Neuronal stem cell (in vitro differentiated cells): ENCODE measurements around the gene DACT2.

Experiments used
- DNase-seq: peaks from one replicate; pipeline ENCODE4 v3.0.0-alpha.2; 2013; ENCODE audit warnings: low spot score
- H2AFZ ChIP-seq: one replicate; pipeline ENCODE4 v1.6.1; 2013; ENCODE audit warnings: mild to moderate bottlenecking, low read length, inconsistent platforms
- H2AK5ac ChIP-seq: 2 replicates; pipeline ENCODE4 v1.6.1; 2013; ENCODE audit warnings: low read depth, mild to moderate bottlenecking, inconsistent platforms, low read length, moderate library complexity, mixed read lengths
- H2BK120ac ChIP-seq: 2 replicates; pipeline ENCODE4 v1.6.1; 2013; ENCODE audit warnings: low read depth, mild to moderate bottlenecking, inconsistent platforms, low read length, moderate library complexity, mixed read lengths
- H2BK12ac ChIP-seq: one replicate; pipeline ENCODE4 v1.6.1; 2013; ENCODE audit warnings: low read length, inconsistent platforms
- H2BK15ac ChIP-seq: 2 replicates; pipeline ENCODE4 v1.6.1; 2013; ENCODE audit warnings: mild to moderate bottlenecking, low read length, inconsistent platforms, mixed read lengths
- H2BK5ac ChIP-seq: one replicate; pipeline ENCODE4 v1.6.1; 2013; ENCODE audit warnings: inconsistent platforms, mild to moderate bottlenecking, low read length, moderate library complexity
- H3K14ac ChIP-seq: one replicate; pipeline ENCODE4 v1.6.1; 2013; ENCODE audit warnings: low read length, inconsistent platforms
- H3K18ac ChIP-seq: 2 replicates; pipeline ENCODE4 v1.6.1; 2013; ENCODE audit warnings: low read length, inconsistent platforms
- H3K23ac ChIP-seq: 2 replicates; pipeline ENCODE4 v1.6.1; 2013; ENCODE audit warnings: low read depth, mild to moderate bottlenecking, mixed read lengths, low read length, inconsistent platforms; ENCODE audit not compliant: poor library complexity
- H3K27ac ChIP-seq: replicated peaks from 3 replicates; pipeline ENCODE4 v1.5.1; 2013; ENCODE audit warnings: low read length, inconsistent platforms
- H3K27me3 ChIP-seq, 3 experiments: 2 replicates each; pipeline ENCODE4 v1.6.1; 2013; ENCODE audit warnings: low read length in 3 of 3, mild to moderate bottlenecking in 2 of 3, inconsistent platforms in 1 of 3, low read depth in 1 of 3, mixed read lengths in 1 of 3, moderate library complexity in 1 of 3; ENCODE audit not compliant: control insufficient read depth in 3 of 3, insufficient read depth in 3 of 3
- H3K36me3 ChIP-seq, 2 donors: replicated peaks in 1 of 2; 2 replicates each; pipeline ENCODE4 v1.6.1; 2013; ENCODE audit warnings: low read length in 2 of 2; ENCODE audit not compliant: control insufficient read depth in 2 of 2, insufficient read depth in 2 of 2
- H3K4ac ChIP-seq: 2 replicates; pipeline ENCODE4 v1.6.1; 2013; ENCODE audit warnings: inconsistent platforms, mild to moderate bottlenecking, low read length, moderate library complexity
- H3K4me1 ChIP-seq, 2 donors: 1 replicate in 1 of 2; 2 replicates in 1 of 2; pipeline ENCODE4 v1.6.1; 2013; ENCODE audit warnings: low read length in 2 of 2, low read depth in 1 of 2; ENCODE audit not compliant: control insufficient read depth in 2 of 2, insufficient read depth in 1 of 2
- H3K4me2 ChIP-seq: one replicate; pipeline ENCODE4 v1.6.1; 2013; ENCODE audit warnings: mild to moderate bottlenecking, low read length, inconsistent platforms; ENCODE audit not compliant: insufficient read depth, poor library complexity, severe bottlenecking
- H3K4me3 ChIP-seq, 2 donors: 2 replicates each; pipeline ENCODE4 v1.5.1; 2013; ENCODE audit warnings: low read length in 2 of 2, mild to moderate bottlenecking in 2 of 2, inconsistent platforms in 1 of 2, moderate library complexity in 1 of 2
- H3K79me1 ChIP-seq: one replicate; pipeline ENCODE4 v1.6.1; 2013; ENCODE audit warnings: low read depth, mild to moderate bottlenecking, inconsistent platforms, low read length, moderate library complexity
- H3K9ac ChIP-seq: one replicate; pipeline ENCODE4 v1.6.1; 2013; ENCODE audit warnings: mild to moderate bottlenecking, low read depth, low read length, inconsistent platforms; ENCODE audit not compliant: poor library complexity
- H3K9me3 ChIP-seq, 2 donors: replicated peaks in 1 of 2; 2 replicates each; pipeline versions ENCODE3 to v1.6.1; 2013; ENCODE audit warnings: low read length in 2 of 2, mild to moderate bottlenecking in 2 of 2, inconsistent platforms in 1 of 2, low read depth in 1 of 2, mixed read lengths in 1 of 2, moderate library complexity in 1 of 2; ENCODE audit not compliant: control insufficient read depth in 2 of 2, insufficient read depth in 1 of 2
- H4K8ac ChIP-seq: one replicate; pipeline ENCODE4 v1.6.1; 2013; ENCODE audit warnings: low read depth, mild to moderate bottlenecking, inconsistent platforms, low read length, moderate library complexity
- H4K91ac ChIP-seq: one replicate; pipeline ENCODE4 v1.6.1; 2013; ENCODE audit warnings: low read length, low read depth, mild to moderate bottlenecking, inconsistent platforms; ENCODE audit not compliant: poor library complexity
- WGBS, 2 donors: extraction: QIAGEN DNeasy Blood & Tissue Kit; methylation state at CpG; one replicate each; pipeline ENCODE4 v1.1.7; 2013; ENCODE audit warnings: missing lambda C conversion rate in 2 of 2, mixed read lengths in 1 of 2; ENCODE audit not compliant: insufficient read length in 2 of 2, insufficient replicate concordance in 1 of 2; ENCODE audit errors: extremely low coverage in 2 of 2; 5-methylcytosine and 5-hydroxymethylcytosine counted together

Gene DACT2

DNA sequence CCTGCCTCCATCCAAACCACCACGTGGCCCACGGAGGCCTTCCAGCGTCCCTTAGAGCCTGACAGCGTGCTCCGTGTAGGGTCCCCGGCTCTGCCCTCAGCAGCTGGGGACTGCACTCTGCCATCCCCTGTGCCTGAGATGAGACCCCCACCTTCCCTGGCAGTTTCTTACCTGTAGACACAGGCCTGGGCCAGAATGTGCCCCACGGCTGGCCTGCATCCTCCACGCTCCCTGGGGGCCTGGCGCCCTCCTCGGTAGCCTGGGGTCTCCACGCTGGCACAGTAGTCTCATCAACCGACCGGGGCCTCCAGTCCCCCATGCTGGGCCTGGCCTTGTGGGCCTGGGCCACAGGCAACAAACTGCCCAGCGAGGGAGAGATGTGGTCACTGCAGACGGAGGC lies 9.6 kb downstream of the DACT2 start:
- no peak for DNase-seq
- H3K4me3 ChIP-seq, result no peak overlapping the region
- H3K14ac ChIP-seq, result no peak overlapping the region
- H3K9me3 ChIP-seq, result no peaks in the 10 kb centered on the region
- peak overlapping the region; percentile 18 for H2BK15ac ChIP-seq
- no peak overlapping the region for H3K4me2 ChIP-seq
- H2BK12ac ChIP-seq, result no peak overlapping the region
- no peaks in the 10 kb centered on the region for H3K27me3 ChIP-seq
- H2AK5ac ChIP-seq, result peak overlapping the region; percentile 68
- no peak overlapping the region for H3K4ac ChIP-seq
- H3K18ac ChIP-seq, result peak overlapping the region; percentile 82
- H3K9ac ChIP-seq, result no peak overlapping the region
- peaks cover 8 to 23% of the 10 kb centered on the region in 2 donors for H3K4me1 ChIP-seq
- no peaks in the 10 kb centered on the region for H3K36me3 ChIP-seq
- no peaks in the 10 kb centered on the region for H3K79me1 ChIP-seq
- H4K8ac ChIP-seq, result no peak overlapping the region
- H2BK5ac ChIP-seq, result no peak overlapping the region
- H3K27ac ChIP-seq, result no peak overlapping the region
- H3K23ac ChIP-seq, result peak overlapping the region; percentile 52
- no peak overlapping the region for H2AFZ ChIP-seq
- WGBS, 2 donors, result no CpG with 5 or more reads among the region's 15 CpGs
- H2BK120ac ChIP-seq, result no peak overlapping the region
- no peak overlapping the region for H4K91ac ChIP-seq

- Histone ChIP-seq H4K91ac (no peak overlapping the region), H4K8ac (no peak overlapping the region), H3K27ac (no peak overlapping the region), H2BK15ac (peak overlapping the region; percentile 11), H2AFZ (no peak overlapping the region), H3K36me3 (no peaks in the 10 kb centered on the region), H3K14ac (peak overlapping the region; percentile 57), H2BK12ac (no peak overlapping the region), H3K4me2 (no peak overlapping the region), H3K27me3 (no peaks in the 10 kb centered on the region), H3K23ac (peak overlapping the region; percentile 61), H3K4ac (no peak overlapping the region), H3K9me3 (no peaks in the 10 kb centered on the region), H3K9ac (no peak overlapping the region), H3K18ac (peak overlapping the region; percentile 62), H3K4me1 (peaks cover 8 to 21% of the 10 kb centered on the region in 2 donors), H3K4me3 (no peak overlapping the region), H3K79me1 (no peaks in the 10 kb centered on the region), H2BK120ac (no peak overlapping the region), H2AK5ac (peak overlapping the region; percentile 27), H2BK5ac (no peak overlapping the region)
- no peak for DNase-seq
- no CpG with 5 or more reads among the region's 30 CpGs for WGBS, 2 donors
Measured at GRCh38 chr6:168309183-168309582, 10.4 kb downstream of the DACT2 start.

- Histone ChIP-seq H3K9me3 (no peaks in the 10 kb centered on the region), H3K27ac (no peak overlapping the region)
Measured at GRCh38 chr6:168308390-168309144, 11.0 kb downstream of the DACT2 start.

DNA sequence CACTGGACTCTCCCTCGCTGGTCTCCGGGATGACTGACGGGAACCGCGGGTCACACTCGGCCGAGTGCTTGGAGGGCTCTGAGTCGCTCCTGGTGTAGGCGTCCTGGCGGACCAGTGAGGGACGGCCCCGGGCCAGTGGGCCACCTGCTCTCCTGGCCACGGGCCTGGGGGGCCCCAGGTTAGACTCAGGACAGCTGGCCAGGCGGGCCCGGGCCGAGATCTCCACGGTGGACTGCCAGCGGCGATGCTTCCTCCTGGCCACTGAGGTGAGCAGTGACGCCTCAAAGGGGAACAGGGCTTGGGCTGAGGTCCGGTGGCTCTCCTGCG lies 11.9 kb downstream of the DACT2 start:
- no peak overlapping the region for H2BK5ac ChIP-seq
- WGBS, 2 donors, result no CpG with 5 or more reads among the region's 22 CpGs
- no peak overlapping the region for H3K9ac ChIP-seq
- H3K4ac ChIP-seq, result no peak overlapping the region
- no peaks in the 10 kb centered on the region for H3K36me3 ChIP-seq
- peak overlapping the region; percentile 32 for H3K23ac ChIP-seq
- H4K8ac ChIP-seq, result no peak overlapping the region
- H3K4me1 ChIP-seq, result peaks cover 9 to 12% of the 10 kb centered on the region in 2 donors
- no peak for DNase-seq
- no peak overlapping the region for H3K14ac ChIP-seq
- no peak overlapping the region for H3K4me2 ChIP-seq
- H3K27ac ChIP-seq, result no peak overlapping the region
- no peak overlapping the region for H2AFZ ChIP-seq
- no peak overlapping the region for H4K91ac ChIP-seq
- peak overlapping the region; percentile 61 for H3K18ac ChIP-seq
- no peaks in the 10 kb centered on the region for H3K9me3 ChIP-seq
- no peaks in the 10 kb centered on the region for H3K79me1 ChIP-seq
- H2BK12ac ChIP-seq, result no peak overlapping the region
- no peaks in the 10 kb centered on the region for H3K27me3 ChIP-seq
- H2BK15ac ChIP-seq, result no peak overlapping the region
- no peak overlapping the region for H2BK120ac ChIP-seq
- peak overlapping the region; percentile 51 for H2AK5ac ChIP-seq
- no peak overlapping the region for H3K4me3 ChIP-seq

More at GRCh38 chr6:168308390-168309144, 11.0 kb downstream of the DACT2 start:
- WGBS, 2 donors, result no CpG with 5 or more reads among the region's 35 CpGs
- Histone ChIP-seq H3K4me3 (no peak overlapping the region), H3K4ac (no peak overlapping the region), H2BK120ac (no peak overlapping the region), H3K9ac (no peak overlapping the region), H3K4me2 (no peak overlapping the region), H3K36me3 (no peaks in the 10 kb centered on the region), H2BK5ac (no peak overlapping the region), H2BK15ac (peak overlapping the region; percentile 11), H4K91ac (no peak overlapping the region), H3K4me1 (peaks cover 3 to 15% of the 10 kb centered on the region in 2 donors), H4K8ac (no peak overlapping the region), H2AK5ac (no peak overlapping the region), H2BK12ac (no peak overlapping the region), H2AFZ (no peak overlapping the region), H3K18ac (peak overlapping the region; percentile 65), H3K23ac (peak overlapping the region; percentile 36), H3K27me3 (no peaks in the 10 kb centered on the region), H3K79me1 (no peaks in the 10 kb centered on the region), H3K14ac (peak overlapping the region; percentile 57)
- no peak for DNase-seq
